ENCODE results near the gene LRRC59.
"Not testable (repeated sequence)": the region's sequence is repeated elsewhere in the genome, so short reads cannot be mapped to it uniquely, and the experiment has no call there.

Gene LRRC59

GRCh38 chr17:50406578-50406977 is 9.3 kb upstream of the LRRC59 start:
- Histone ChIP-seq H3K9me3 (replicated peaks; ENCODE audit: insufficient read depth, low read length) (no peaks in the 10 kb centered on the region), H3K79me2 (ENCODE audit: low read length) (no peaks in the 10 kb centered on the region), H3K36me3 (replicated peaks; ENCODE audit: insufficient read depth, low read length) (no peaks in the 10 kb centered on the region), H3K4me1 (ENCODE audit: low read length) (no peaks in the 10 kb centered on the region), H3K9me2 (replicated peaks; ENCODE audit: insufficient read depth, low read length) (no peaks in the 10 kb centered on the region), H4K20me1 (ENCODE audit: insufficient read depth, low read length) (no peaks in the 10 kb centered on the region), H2AFZ (ENCODE audit: low read length) (no peak overlapping the region), H3K27me3 (replicated peaks; ENCODE audit: insufficient read depth, low read length) (no peaks in the 10 kb centered on the region; the same call in 1 of the 2 replicates), H3F3A (ENCODE audit: insufficient read depth, low read length) (no peaks in the 10 kb centered on the region), H3K4me3 (ENCODE audit: low read length) (no peak overlapping the region), H3K27ac (ENCODE audit: low read length) (no peak overlapping the region), H3K4me2 (ENCODE audit: low read depth, low read length) (no peak overlapping the region), H3K9ac (ENCODE audit: low read length) (no peak overlapping the region)
- no peak for DNase-seq
- TF ChIP-seq EZH2 (optimal IDR thresholded peaks at IDR 0.05; ENCODE audit: low read depth, low read length) (no peak), CTCF (IDR thresholded peaks at IDR 0.05; ENCODE audit: low read length) (no peak), EZH2phosphoT487 (IDR thresholded peaks at IDR 0.05; ENCODE audit: low read length) (no peak)

- not testable (repeated sequence) for H3K79me2 ChIP-seq (ENCODE audit: low read length); H3K9me2 ChIP-seq (replicated peaks; ENCODE audit: insufficient read depth, low read length); H3F3A ChIP-seq (ENCODE audit: insufficient read depth, low read length); H3K4me1 ChIP-seq (ENCODE audit: low read length); H3K4me3 ChIP-seq (ENCODE audit: low read length); H3K27ac ChIP-seq (ENCODE audit: low read length); H2AFZ ChIP-seq (ENCODE audit: low read length); H4K20me1 ChIP-seq (ENCODE audit: insufficient read depth, low read length); DNase-seq; H3K9ac ChIP-seq (ENCODE audit: low read length); H3K4me2 ChIP-seq (ENCODE audit: low read depth, low read length); H3K36me3 ChIP-seq (replicated peaks; ENCODE audit: insufficient read depth, low read length); H3K27me3 ChIP-seq (replicated peaks; ENCODE audit: insufficient read depth, low read length); H3K9me3 ChIP-seq (replicated peaks; ENCODE audit: insufficient read depth, low read length)
Measured at GRCh38 chr17:50405351-50405750, 8.0 kb upstream of the LRRC59 start.

GRCh38 chr17:50399591-50399990 is 2.3 kb upstream of the LRRC59 start:
- not testable (repeated sequence) for H3K27ac ChIP-seq (ENCODE audit: low read length); H3K9ac ChIP-seq (ENCODE audit: low read length); H3K9me2 ChIP-seq (replicated peaks; ENCODE audit: insufficient read depth, low read length); H2AFZ ChIP-seq (ENCODE audit: low read length); H3K4me2 ChIP-seq (ENCODE audit: low read depth, low read length); H3K4me3 ChIP-seq (ENCODE audit: low read length); H3K36me3 ChIP-seq (replicated peaks; ENCODE audit: insufficient read depth, low read length); H3K9me3 ChIP-seq (replicated peaks; ENCODE audit: insufficient read depth, low read length); H4K20me1 ChIP-seq (ENCODE audit: insufficient read depth, low read length); DNase-seq; H3K27me3 ChIP-seq (replicated peaks; ENCODE audit: insufficient read depth, low read length); H3F3A ChIP-seq (ENCODE audit: insufficient read depth, low read length)
- H3K4me1 ChIP-seq (ENCODE audit: low read length) = peaks cover 11% of the 10 kb centered on the region
- H3K79me2 ChIP-seq (ENCODE audit: low read length) = peaks cover 29% of the 10 kb centered on the region

GRCh38 chr17:50398672-50399071 is 1.3 kb upstream of the LRRC59 start:
- peaks cover 38% of the 10 kb centered on the region for H3K79me2 ChIP-seq (ENCODE audit: low read length)
- H3K27me3 ChIP-seq (replicated peaks; ENCODE audit: insufficient read depth, low read length); H3K9ac ChIP-seq (ENCODE audit: low read length); H3K27ac ChIP-seq (ENCODE audit: low read length); H3K9me2 ChIP-seq (replicated peaks; ENCODE audit: insufficient read depth, low read length); H2AFZ ChIP-seq (ENCODE audit: low read length); DNase-seq; H3K4me3 ChIP-seq (ENCODE audit: low read length); H3K4me2 ChIP-seq (ENCODE audit: low read depth, low read length); H3F3A ChIP-seq (ENCODE audit: insufficient read depth, low read length); H3K9me3 ChIP-seq (replicated peaks; ENCODE audit: insufficient read depth, low read length); H4K20me1 ChIP-seq (ENCODE audit: insufficient read depth, low read length); H3K36me3 ChIP-seq (replicated peaks; ENCODE audit: insufficient read depth, low read length): not testable (repeated sequence)
- peaks cover 13% of the 10 kb centered on the region for H3K4me1 ChIP-seq (ENCODE audit: low read length)

GRCh38 chr17:50397919-50398285 is 579 bp upstream of the LRRC59 start:
- H3K9ac ChIP-seq (ENCODE audit: low read length) = peak overlapping the region; percentile 35; the same call in 1 of the 2 replicates
- H2AFZ ChIP-seq (ENCODE audit: low read length) = peak overlapping the region; percentile 92
- H3F3A ChIP-seq (ENCODE audit: insufficient read depth, low read length) = 0 out of 2 replicates have a peak, but pooled peaks cover 10% of the 10 kb centered on the region
- peaks cover 46% of the 10 kb centered on the region for H3K79me2 ChIP-seq (ENCODE audit: low read length)
- peaks cover 20% of the 10 kb centered on the region for H3K4me1 ChIP-seq (ENCODE audit: low read length)
- no peaks in the 10 kb centered on the region for H3K27me3 ChIP-seq (replicated peaks; ENCODE audit: insufficient read depth, low read length)
- H3K27ac ChIP-seq (ENCODE audit: low read length) = no peak overlapping the region
- no peaks in the 10 kb centered on the region for H4K20me1 ChIP-seq (ENCODE audit: insufficient read depth, low read length)
- H3K36me3 ChIP-seq (replicated peaks; ENCODE audit: insufficient read depth, low read length) = peaks cover 14% of the 10 kb centered on the region; the same call in 1 of the 2 replicates
- H3K9me2 ChIP-seq (replicated peaks; ENCODE audit: insufficient read depth, low read length) = no peaks in the 10 kb centered on the region
- TF ChIP-seq CTCF (IDR thresholded peaks at IDR 0.05; ENCODE audit: low read length) = no peak
- no peak for TF ChIP-seq EZH2phosphoT487 (IDR thresholded peaks at IDR 0.05; ENCODE audit: low read length)
- no peak for TF ChIP-seq EZH2 (optimal IDR thresholded peaks at IDR 0.05; ENCODE audit: low read depth, low read length)
- peak overlapping the region; percentile 89 for H3K4me2 ChIP-seq (ENCODE audit: low read depth, low read length)
- H3K4me3 ChIP-seq (ENCODE audit: low read length) = peak overlapping the region; percentile 98
- no peaks in the 10 kb centered on the region for H3K9me3 ChIP-seq (replicated peaks; ENCODE audit: insufficient read depth, low read length)
- no peak for DNase-seq
